T-helper 9 cell (primary cell): Measurements from ENCODE around the gene SOS2.

ENCODE experiments used
- DNase-seq: peaks from one replicate; pipeline ENCODE4 v3.0.0-alpha.2; 2020
- total RNA-seq, 2 donors: gene quantifications; one replicate each; lab custom pipeline; 2026; lab: John Stamatoyannopoulos, UW

Gene SOS2
- total RNA-seq, result 77.2 to 169 reads per million in 2 donors

DNA sequence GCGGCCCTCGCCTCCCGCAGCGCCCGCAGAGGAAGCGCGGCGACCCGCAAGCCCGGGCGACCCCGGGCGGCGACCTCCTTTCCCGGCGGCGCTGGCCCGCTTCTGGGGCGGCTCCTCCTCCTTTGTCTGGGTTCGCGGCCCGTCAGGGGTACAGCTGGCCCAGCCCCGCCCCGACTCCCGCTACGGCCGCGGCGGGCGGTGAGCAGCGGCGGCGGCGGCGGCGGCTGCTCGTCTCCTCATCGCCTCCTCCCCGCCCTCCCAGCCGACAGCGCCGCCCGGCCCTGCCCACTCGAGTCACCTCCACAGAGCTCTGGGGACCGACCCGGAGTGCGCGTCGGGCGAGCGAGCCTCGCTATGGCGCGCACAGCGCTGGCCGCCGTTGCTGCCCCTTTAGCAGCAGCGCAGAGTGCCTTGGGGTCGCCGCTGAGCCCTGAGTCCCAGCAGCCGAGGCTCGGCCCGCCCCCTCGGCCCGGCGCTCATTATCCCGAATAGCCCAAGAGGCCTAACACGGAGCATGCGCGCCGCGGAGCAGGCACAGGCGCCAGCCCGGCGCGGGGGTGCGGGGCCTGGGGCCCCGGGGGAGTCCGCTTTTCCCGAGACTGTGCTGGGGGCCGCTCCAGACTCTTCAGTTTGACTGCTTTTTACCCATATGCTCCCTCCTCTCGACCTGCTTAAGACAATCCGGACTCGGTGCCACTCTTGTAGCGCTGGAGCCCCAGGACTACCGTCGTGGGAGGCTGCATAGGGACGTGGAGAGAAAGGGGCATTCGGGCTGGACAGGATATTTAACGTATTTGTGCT is at the start of gene SOS2:
Gene SOS2, minus strand, starts transcription at position 104 of the 801 bp plus-strand sequence. CDS start 295 bp downstream, outside the sequence.
- DNase-seq, result peak; percentile 77

DNA sequence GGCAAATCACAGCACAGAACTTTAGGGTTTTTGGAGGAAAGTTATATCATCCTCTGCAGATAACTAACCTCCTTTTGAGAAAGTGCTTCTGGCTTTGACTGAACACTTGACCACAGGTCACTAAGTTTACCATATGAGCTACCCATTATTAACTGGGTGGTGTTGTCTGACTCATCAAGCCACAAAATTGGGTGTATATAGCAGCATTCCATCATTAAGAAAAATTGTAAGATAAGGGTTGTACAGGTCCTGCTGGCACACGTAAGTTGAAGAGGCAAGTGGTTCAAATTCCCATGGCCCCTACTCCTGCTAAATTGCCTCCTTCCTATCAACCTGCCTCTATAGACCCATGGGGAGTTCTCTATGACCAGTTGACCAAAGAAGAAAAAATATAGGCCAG is 41.1 kb upstream of the SOS2 start:
- no peak for DNase-seq

DNA sequence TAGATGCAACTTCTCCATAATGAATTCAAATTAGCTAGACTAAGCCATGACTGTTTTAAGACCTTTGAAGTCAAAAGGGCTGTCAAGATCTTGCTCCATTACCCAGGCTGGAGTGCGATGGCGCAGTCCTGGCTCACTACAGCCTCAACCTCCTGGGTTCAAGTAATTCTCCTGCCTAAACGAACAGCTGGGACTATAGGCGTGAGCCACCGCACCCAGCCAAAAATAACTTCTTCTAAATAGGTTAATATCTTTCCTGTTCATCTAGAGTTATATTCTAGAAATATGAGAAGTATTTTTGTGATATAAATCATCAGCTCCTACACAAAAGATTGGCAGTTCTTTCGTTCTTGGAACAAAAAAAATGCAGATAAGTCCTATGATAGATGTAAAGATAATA is 39.6 kb upstream of the SOS2 start:
- no peak for DNase-seq

DNA sequence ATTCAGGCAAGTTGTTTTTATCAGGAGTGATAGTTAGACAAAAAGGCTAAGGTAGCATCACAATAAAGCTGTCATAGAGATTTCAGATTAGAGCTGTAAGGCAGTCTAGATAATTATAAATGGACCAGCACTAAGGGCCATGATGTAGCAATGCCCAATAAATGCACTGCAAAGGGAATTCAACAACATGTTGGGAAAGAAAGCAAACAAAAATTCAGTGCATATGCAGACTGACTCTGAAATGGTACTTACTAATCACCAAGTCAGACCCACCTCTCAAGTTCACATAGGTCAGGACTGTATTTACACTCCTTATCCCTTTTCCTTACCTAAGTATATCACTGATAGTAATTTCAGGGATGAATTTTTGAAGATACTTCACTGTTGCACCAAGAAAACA is 33.7 kb upstream of the SOS2 start:
- DNase-seq, result no peak

DNA sequence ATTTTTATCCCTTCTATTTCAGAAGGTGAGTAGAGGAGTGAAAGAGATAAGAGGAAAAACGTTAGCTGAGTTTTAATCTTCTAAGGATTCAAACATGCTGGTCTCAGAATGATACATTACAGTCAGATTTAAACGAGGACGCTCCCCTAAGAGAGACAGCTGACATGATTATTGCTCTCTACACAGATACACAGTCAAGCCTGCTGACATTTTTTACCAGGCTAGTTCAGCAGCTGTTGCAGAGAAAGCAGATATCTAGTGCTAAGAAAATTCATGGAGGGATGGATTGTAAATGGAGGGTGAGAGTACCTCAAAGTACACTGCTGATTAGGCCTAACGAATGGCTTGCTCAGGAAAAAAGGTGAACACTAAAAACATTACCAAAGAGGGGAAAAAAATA is 31.9 kb upstream of the SOS2 start:
- no peak for DNase-seq

DNA sequence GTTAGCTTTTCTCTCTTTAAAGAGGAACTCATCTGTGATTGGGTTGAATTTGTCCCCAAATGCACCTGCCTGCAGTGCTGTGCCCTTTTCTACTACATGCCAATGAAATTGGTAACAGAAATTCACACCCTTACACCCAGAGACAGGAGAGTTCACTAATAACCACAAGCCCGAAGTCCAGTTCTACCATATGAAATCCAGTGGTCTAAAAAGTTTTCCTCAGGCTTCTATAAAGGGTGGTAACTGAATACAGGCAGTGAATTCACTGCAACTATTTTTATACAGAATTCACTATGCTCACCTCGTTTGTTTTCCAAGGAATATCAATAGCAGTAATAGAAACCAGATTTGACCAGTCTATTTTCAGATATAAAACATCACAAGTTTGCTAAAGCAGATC is 31.5 kb upstream of the SOS2 start:
- DNase-seq, result no peak

DNA sequence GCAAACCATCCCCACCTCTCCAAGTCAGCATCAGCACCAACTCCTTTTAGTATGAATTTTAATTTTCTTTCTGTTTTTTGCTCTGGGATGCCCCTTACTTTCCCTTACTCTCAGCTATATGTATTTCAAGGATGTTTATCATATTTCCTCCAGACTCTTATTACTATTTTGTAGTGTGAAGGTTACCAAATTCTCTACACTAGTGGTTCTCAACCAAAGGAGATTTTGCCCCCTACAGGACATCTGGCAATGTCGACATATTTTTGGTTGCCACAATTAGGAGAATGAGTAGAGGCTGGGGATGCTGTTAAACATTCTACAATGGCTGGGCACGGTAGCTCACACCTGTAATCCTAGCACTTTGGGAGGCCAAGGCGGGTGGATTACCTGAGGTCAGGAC is 29.1 kb upstream of the SOS2 start:
- no peak for DNase-seq

DNA sequence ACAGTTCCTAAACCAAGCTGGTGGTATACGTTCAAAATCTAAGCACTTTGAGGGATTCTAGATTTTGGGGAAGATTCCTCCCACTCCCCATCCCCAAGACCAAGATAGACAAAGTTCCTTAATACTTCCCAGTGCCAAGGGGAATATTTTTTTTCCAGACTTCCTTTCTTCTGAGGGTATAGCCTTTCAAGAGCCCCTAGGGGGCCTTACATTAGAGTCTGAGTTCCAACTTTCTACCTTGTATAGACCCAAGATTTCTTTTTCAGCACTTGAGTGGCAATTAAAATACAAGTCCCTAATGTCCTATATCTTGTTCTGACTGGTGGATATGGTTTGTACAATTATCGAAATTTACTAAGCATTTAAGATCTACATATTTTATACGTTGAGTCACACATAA is 28.7 kb upstream of the SOS2 start:
- DNase-seq, result no peak

DNA sequence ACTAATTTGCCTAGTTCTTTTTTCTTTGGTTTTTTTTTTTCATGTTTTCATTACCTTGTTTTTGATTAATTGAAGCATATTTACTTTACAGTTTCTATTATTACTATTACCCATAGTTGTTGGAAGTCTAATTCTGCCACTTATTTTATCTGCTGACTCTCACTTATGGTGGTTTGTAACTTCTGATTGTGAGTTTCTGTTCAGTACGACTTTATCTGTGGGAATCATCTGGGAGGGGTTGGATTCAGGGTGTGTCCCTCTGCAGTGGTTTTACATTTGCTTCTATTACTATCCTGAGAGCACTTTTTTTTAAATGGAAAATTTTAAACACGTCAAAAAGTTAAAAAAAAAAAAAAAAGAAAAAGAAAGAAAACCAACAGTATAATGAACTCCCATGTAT is 26.4 kb upstream of the SOS2 start:
- DNase-seq, result no peak

DNA sequence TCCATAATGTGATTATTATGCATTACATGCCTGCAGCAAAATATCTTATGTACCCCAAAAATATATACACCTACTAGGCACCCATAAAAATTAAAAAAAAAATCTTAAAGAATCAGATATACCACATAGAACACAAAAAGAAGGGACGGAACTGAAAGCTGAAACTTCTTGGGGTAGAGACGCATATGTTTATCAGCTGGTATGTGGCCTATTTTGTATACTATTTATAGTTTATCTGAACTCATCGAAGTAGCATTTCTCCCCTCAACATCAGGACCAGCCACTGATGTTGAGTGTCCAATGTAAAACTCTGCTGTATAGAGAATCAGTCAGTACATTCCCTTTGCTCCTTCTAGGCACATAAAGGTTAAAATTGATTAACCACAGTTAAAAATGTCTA is 22.9 kb upstream of the SOS2 start:
- no peak for DNase-seq

DNA sequence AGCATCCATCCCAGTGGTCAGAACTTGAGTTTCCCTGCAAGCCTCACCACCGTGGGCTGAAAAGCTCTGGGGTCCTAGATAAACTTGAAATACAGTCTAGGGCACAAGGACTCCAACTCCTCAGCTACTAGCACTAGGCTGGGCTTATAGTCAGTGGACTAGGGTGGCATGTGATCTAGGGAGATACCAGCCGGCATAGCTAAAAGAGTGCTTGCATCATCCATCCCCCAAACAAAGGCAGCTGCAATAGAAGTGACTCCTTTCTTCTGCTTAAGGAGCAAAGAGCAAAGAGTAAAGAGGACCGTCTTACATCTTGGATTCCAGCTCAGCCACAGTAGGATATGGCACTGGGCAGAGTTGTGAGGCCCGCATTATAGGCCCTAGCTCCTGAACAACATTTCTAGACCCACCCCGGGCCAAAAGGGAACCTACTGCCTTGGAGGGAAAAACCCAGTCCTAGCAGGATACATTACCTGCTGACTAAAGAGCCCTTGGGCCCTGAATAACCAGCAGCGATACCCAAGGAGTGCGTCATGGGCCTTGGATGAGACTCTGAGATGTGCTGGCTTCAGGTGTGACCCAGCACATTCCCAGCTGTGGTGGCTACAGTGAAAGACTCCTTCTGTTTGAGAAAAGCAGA is 17.9 kb upstream of the SOS2 start:
- DNase-seq, result no peak

DNA sequence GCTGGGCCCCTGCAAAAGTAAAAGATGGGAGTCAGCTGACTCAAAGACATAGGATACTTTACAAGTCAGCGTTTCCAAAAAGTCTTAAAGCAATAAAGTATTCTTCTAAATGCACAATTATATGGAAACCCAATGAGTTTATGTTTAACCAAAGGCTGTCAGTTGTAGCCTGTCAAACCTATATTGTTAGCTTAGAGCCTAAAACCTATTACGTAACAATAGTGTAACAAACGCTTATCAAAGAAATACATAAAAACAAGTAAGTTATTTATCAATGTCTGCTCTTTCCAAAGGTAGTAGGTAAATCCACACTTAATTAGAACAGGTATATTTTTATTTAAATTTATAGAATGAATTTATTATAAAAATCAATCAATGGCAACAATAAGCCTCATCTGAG is 15.9 kb upstream of the SOS2 start:
- no peak for DNase-seq

DNA sequence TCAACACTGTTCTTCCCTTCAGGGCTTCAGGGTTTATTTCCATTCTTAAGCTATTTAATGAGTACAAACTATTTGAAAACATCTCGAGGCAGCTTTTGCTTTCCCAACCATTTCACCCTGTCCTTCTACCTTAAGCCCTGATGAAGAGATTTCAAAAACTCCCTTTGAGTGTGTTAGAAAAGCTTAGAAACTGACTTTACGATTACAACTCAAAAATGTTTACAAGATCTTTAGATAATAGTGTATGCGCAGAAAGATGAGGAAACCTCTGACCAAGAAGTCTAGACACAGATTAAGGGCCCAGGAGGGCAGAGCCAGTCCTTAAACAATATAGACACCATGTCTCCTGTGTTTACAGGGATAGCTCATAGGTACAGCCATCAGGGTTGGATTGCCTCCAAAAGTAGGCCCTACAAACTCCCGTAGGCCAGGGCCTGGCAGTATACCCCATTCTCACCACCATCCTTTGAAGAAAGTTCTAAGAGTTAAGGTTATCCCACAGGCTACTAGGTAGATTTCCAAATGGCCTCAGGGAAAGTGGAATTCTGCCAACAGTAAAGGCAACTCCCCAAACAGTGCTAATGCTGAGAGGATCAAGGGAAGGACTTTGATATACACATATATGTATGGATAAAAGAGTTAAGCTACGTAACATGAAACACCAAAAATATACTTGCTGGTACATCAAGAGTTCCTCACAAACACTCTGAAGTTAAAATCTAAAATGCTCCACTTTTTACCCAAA is 11.4 kb upstream of the SOS2 start:
- no peak for DNase-seq

DNA sequence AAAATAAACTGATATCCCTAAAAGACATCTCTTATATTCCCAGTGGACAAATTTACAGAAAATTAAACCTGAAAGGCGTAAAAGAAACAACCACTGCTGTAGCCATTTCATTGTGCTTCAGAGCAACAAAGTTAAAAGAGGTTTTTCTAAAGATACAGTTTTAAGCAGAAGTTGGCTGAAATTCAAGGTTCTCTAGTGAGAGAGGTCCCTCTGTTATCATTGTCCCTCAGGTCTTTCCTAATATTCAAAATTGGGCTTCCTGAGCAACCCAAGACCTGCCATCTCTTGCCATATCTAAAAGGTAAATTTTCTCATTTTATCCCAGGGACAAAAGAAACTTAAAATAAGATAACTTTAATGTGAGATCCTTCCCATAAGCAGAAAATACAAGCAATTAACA is 10.7 kb upstream of the SOS2 start:
- no peak for DNase-seq

DNA sequence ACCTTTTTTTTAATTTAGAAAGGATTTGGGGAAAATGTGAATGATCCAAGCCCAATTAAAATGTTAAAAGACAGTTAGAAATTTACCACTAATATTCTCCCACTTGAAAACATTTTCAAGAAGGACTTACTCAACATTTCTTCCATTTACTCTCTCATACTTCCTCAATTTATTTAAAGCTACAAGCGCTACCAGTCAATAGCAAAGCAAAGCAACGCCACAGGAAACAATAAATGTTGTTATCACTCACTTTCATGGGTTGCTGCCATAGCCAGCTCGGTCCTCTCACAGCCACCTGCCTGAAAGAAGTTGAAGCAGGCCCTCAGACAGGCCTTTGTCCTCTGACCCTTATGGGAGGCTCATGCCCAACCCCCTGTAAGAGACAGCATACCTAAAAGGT is 6.0 kb upstream of the SOS2 start:
- no peak for DNase-seq

DNA sequence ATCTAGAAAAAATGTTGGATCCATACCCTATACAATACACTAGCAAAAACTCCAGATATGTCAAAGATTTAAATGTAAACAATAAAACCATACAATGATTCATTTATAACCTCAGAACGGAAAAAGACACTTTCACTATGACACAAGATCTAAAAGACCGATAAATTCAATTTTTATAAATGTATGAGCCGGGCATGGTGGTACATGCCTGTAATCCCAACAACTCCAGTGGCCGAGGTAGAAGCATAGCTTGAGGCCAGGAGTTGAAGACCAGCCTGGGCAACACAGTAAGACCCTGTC is 2.5 kb upstream of the SOS2 start:
- DNase-seq, result no peak

DNA sequence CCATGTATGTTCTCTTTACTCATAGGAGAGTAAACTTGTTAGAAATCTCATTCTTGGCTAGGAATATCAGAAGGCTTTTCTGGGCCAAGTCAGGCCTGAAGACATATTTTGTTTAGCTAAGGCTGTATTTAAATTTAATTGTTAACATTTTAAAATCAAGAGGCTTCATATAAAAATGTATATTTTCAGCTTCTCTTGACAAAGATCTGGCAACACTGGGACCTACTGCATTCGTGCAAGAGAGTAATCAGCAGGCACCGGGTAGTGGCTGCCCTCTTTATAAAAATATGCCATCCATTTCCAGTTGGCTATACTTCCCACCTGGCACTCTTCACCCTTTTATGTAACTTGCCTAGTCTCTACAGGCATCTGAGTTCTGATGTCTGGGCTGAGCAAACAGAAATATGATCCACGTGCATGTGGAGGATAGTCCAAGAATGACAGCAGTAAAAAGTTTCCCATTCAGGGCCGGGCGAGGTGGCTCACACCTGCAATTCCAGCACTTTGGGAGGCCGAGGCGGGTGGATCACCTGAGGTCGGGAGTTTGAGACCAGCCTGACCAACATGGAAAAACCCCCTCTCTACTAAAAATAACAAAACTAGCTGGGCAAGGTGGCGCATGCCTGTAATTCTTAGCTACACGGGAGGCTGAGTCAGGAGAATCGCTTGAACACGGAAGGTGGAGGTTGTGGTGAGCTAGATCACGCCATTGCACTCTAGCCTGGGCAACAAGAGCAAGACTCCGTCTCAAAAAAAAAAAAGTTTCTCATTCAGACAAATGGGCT is 2.0 kb upstream of the SOS2 start:
- no peak for DNase-seq

DNA sequence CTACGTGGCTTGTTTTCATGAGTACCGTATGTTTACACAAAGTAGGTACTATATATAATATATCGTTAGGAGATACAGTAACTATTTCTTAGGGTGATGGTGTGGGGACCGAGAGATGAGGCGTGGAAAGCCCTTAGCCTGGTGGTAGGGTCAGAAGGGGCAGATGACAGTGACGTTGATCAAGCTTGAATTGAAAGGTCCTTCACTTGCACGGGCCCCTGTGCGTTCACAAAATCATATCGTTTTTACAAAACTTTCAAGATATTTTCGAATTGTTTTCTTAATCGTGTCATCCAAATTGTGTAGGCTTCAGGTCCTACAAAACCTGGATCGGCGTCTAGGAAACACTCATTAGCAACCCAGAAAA is 881 bp upstream of the SOS2 start:
- no peak for DNase-seq

DNA sequence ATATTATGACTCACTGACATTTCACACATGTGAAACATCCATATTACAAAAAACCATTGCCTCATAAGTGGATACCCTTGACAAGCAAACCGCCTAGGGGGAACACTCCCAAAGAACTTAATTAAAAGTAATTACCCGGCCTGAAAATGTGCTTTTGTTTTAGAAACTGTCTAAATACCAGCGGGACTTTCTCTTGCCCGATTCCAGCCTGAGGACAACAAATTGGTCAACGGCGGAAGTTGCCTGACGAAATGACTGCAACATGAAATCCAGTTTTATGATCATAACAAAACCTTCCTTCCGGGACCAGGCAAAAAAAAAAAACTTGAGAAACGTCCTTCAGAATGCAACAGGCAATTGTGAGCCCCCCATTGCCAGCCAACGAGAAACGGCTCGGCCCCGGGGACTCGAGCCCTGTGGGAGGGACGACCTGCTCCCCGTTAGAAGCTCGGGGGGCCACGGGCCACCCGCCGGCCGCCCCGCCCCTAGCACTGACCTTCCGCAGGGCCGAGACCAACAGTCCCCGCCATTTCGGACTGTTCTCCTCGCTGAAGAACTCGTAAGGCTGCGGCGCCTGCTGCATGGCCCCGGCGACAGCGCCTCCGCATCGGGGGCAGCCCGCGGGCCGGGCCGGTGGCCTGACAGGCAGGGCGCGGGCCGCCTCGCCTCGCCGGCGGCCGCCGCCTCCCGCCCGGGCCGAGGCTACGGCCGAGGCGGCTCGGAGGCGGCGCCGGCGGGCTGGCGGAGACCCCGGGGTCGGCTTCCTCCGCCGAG is 490 bp downstream of the SOS2 start:
- DNase-seq, result no peak

DNA sequence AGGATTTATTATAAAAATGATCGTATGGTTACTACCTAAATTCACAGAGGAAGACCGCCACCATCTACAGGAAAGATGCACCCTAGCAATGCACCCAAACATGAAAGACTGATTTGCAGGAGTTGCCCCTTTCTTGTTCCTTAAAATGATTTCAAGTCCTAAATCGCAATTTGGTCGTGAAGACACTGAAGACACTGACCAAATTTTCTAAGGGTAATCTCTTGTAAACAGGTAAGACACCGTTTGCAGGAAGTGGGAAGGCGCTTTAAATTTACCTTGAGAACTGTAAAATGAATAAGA is 1.0 kb downstream of the SOS2 start:
- DNase-seq, result no peak

DNA sequence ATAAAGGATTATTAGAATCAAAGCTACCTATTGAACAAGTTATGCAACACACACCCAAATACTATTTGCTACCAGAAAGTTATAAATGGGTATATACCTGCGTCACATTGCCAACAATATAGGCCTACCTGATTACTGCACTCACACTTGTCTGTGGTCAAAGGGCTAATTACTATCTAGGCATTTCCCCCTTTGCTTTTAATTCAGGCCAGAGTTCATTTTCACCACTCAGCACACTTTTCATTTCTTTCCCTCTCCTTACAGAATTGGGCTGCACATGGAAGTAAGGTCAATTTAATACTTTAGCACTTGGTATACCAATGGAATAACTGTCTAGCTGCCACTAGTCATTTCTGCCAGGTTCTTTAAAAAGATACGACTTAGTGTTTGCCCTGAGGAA is 1.7 kb downstream of the SOS2 start:
- DNase-seq, result no peak

DNA sequence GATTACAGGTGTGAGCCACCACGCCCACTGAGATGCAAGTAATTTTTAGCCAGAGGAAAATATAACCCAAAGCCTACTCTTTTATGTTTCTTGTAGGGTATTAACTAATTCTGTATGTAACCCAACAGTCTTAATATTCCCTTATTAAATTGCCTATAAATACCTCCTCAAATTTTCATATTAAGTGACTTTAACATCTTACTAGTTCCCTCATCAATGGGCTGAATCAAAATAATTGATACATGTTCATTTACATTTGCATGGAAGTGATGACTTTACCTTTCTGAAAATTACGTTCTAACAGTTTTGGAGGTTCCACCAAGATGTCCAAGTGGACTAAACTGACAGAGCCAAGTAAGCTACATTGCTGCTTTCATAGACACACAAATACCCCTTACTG is 3.1 kb downstream of the SOS2 start:
- DNase-seq, result no peak

DNA sequence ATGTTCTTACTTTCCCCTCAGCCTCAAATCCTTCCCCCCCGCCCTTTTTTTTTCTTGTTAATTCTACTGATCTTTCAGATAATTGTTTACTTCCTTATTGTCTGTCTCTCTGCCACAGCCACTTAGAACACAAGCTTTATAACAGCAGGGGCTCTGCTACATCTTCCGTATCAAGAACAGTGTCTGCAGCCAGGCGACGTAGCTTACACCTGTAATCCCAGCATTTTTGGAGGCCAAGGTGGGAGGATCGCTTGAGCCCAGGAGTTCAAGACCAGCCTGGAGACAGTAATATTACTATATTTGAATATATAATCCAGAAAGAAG is 5.4 kb downstream of the SOS2 start:
- DNase-seq, result no peak
